Transverse colon (tissue), 3 donors: ENCODE results near the gene CD33.

ENCODE experiments used
- CTCF ChIP-seq, 5 experiments: fragments of 200-600 bp in 3 of 5; fragments of 450-650 bp in 2 of 5; sonication (generic) in 3 of 5; IDR thresholded peaks; 1 replicate in 2 of 5; 2 replicates in 3 of 5; pipeline ENCODE4 v1.5.1; 2016 to 2017; ENCODE audit warnings: antibody characterized with exemption in 5 of 5, inconsistent platforms in 3 of 5, mild to moderate bottlenecking in 2 of 5, moderate library complexity in 1 of 5
- EP300 ChIP-seq: sonication (generic); formaldehyde crosslinking; IDR thresholded peaks from one replicate; pipeline ENCODE4 v1.6.1; 2017; ENCODE audit warnings: antibody characterized with exemption, low read depth

GRCh38 chr19:51219307-51219706, 5.6 kb upstream of the CD33 start:
- no peak for TF ChIP-seq CTCF (IDR thresholded peaks at IDR 0.05)
- TF ChIP-seq EP300 = no peak
